Neural progenitor cell (in vitro differentiated cells): ENCODE data around the gene FANCD2OS. TPM values are rescaled to one million over a fixed set of nuclear protein-coding genes. Genes with fewer than 3 reads are reported as not detected.
"Not testable (repeated sequence)": the region's sequence is repeated elsewhere in the genome, so short reads cannot be mapped to it uniquely, and the experiment has no call there.

ENCODE experiments used
- DNase-seq: peaks from one replicate; pipeline ENCODE4 v3.0.0-alpha.2; 2016; ENCODE audit warnings: low spot score
- H2AFZ ChIP-seq: fragments of 200-600 bp; sonication (generic); replicated peaks from 2 replicates; pipeline ENCODE4 v1.6.1; 2016; ENCODE audit warnings: antibody characterized with exemption
- H3F3A ChIP-seq: fragments of 200-600 bp; sonication (generic); 2 replicates; pipeline ENCODE4 v1.6.1; 2016; ENCODE audit warnings: antibody characterized with exemption, low read depth
- H3K27ac ChIP-seq: fragments of 200-600 bp; sonication (generic); 2 replicates; pipeline ENCODE4 v1.5.1; 2016; ENCODE audit warnings: mild to moderate bottlenecking
- H3K27me3 ChIP-seq: fragments of 200-600 bp; sonication (generic); 2 replicates; pipeline ENCODE4 v1.6.1; 2016; ENCODE audit warnings: mild to moderate bottlenecking, moderate library complexity
- H3K36me3 ChIP-seq: fragments of 200-600 bp; sonication (generic); 2 replicates; pipeline ENCODE4 v1.5.1; 2016
- H3K4me1 ChIP-seq: fragments of 200-600 bp; sonication (generic); 2 replicates; pipeline ENCODE4 v1.6.1; 2016; ENCODE audit warnings: mixed run types
- H3K4me2 ChIP-seq: fragments of 200-600 bp; sonication (generic); 2 replicates; pipeline ENCODE4 v1.6.1; 2016
- H3K4me3 ChIP-seq: fragments of 200-600 bp; sonication (generic); 2 replicates; pipeline ENCODE4 v1.5.1; 2016
- H3K79me2 ChIP-seq: fragments of 200-600 bp; sonication (generic); 2 replicates; pipeline ENCODE4 v1.6.1; 2016; ENCODE audit warnings: low read depth
- H3K9ac ChIP-seq: fragments of 200-600 bp; sonication (generic); 2 replicates; pipeline ENCODE4 v1.6.1; 2016
- H3K9me3 ChIP-seq: fragments of 200-600 bp; sonication (generic); 2 replicates; pipeline ENCODE4 v1.5.1; 2016; ENCODE audit warnings: low read depth
- H4K20me1 ChIP-seq: fragments of 200-600 bp; sonication (generic); 2 replicates; pipeline ENCODE4 v1.6.1; 2016; ENCODE audit warnings: low read depth
- H3K27ac Mint-ChIP-seq: 3 replicates; pipeline ENCODE4 v1.8.0; 2021; ENCODE audit warnings: mixed read lengths
- H3K27me3 Mint-ChIP-seq: 2 replicates; pipeline ENCODE4 v1.8.0; 2022; ENCODE audit warnings: low read depth, mild to moderate bottlenecking, inconsistent platforms, moderate library complexity, mixed read lengths; ENCODE audit not compliant: insufficient read depth
- H3K36me3 Mint-ChIP-seq: 3 replicates; pipeline ENCODE4 v1.8.0; 2021; ENCODE audit warnings: mixed read lengths
- H3K4me1 Mint-ChIP-seq: 3 replicates; pipeline ENCODE4 v1.8.0; 2021; ENCODE audit warnings: mixed read lengths
- H3K4me3 Mint-ChIP-seq: 3 replicates; pipeline ENCODE4 v1.8.0; 2021; ENCODE audit warnings: mild to moderate bottlenecking, moderate library complexity, mixed read lengths
- H3K9me3 Mint-ChIP-seq: 3 replicates; pipeline ENCODE4 v1.8.0; 2020; ENCODE audit warnings: mixed read lengths
- CTCF ChIP-seq: fragments of 200-600 bp; sonication (generic); IDR thresholded peaks from 2 replicates; pipeline ENCODE4 v1.5.1; 2017; ENCODE audit warnings: antibody characterized with exemption, mild to moderate bottlenecking
- EZH2 ChIP-seq: fragments of 200-600 bp; sonication (generic); IDR thresholded peaks from 2 replicates; pipeline ENCODE4 v1.6.1; 2017; ENCODE audit warnings: antibody characterized with exemption, mild to moderate bottlenecking, moderate library complexity
- EZH2phosphoT487 ChIP-seq: fragments of 200-600 bp; sonication (generic); IDR thresholded peaks from 2 replicates; pipeline ENCODE4 v1.6.1; 2017; ENCODE audit warnings: antibody characterized with exemption
- total RNA-seq: library from RNA; depleted of rRNA; stranded (reverse); fragments of >200 nt; gene quantifications from 2 replicates; pipeline ENCODE4 v1.2.3, GENCODE V29; 2015; ENCODE audit warnings: low replicate concordance

Gene FANCD2OS
- total RNA-seq, 1 donor from 2014 or later, result not detected

GRCh38 chr3:10137178-10137577, 29.1 kb upstream of the FANCD2OS start:
- no peak overlapping the region for H3K4me2 ChIP-seq
- TF ChIP-seq CTCF, result no peak
- no peak for TF ChIP-seq EZH2
- TF ChIP-seq EZH2phosphoT487, result no peak
- H4K20me1 ChIP-seq, result no peaks in the 10 kb centered on the region
- Mint-ChIP-seq H3K27me3 (peaks cover 5% of the 10 kb centered on the region), H3K36me3 (no peaks in the 10 kb centered on the region), H3K4me3 (no peak overlapping the region), H3K9me3 (no peaks in the 10 kb centered on the region), H3K4me1 (no peaks in the 10 kb centered on the region), H3K27ac (no peak overlapping the region)
- no peaks in the 10 kb centered on the region for H3K9me3 ChIP-seq
- DNase-seq, result no peak
- no peak overlapping the region for H2AFZ ChIP-seq
- H3F3A ChIP-seq, result no peaks in the 10 kb centered on the region
- H3K79me2 ChIP-seq, result peaks cover 5% of the 10 kb centered on the region
- no peaks in the 10 kb centered on the region for H3K27me3 ChIP-seq
- no peaks in the 10 kb centered on the region for H3K4me1 ChIP-seq
- H3K36me3 ChIP-seq, result no peaks in the 10 kb centered on the region
- H3K27ac ChIP-seq, result no peak overlapping the region
- no peak overlapping the region for H3K4me3 ChIP-seq
- H3K9ac ChIP-seq, result no peak overlapping the region

- no peaks in the 10 kb centered on the region for H3K27me3 ChIP-seq
- H3K4me1 ChIP-seq, result no peaks in the 10 kb centered on the region
- Mint-ChIP-seq H3K36me3 (no peaks in the 10 kb centered on the region), H3K27ac (no peak overlapping the region), H3K9me3 (no peaks in the 10 kb centered on the region), H3K4me3 (no peak overlapping the region), H3K27me3 (peaks cover 5% of the 10 kb centered on the region), H3K4me1 (no peaks in the 10 kb centered on the region)
- no peak for TF ChIP-seq EZH2
- TF ChIP-seq CTCF, result no peak
- no peak for TF ChIP-seq EZH2phosphoT487
- H3K27ac ChIP-seq, result no peak overlapping the region
- H3K9me3 ChIP-seq, result no peaks in the 10 kb centered on the region
- H4K20me1 ChIP-seq, result no peaks in the 10 kb centered on the region
- DNase-seq, result no peak
- no peak overlapping the region for H3K9ac ChIP-seq
- H3K4me2 ChIP-seq, result no peak overlapping the region
- H3K79me2 ChIP-seq, result no peaks in the 10 kb centered on the region
- no peak overlapping the region for H3K4me3 ChIP-seq
- no peaks in the 10 kb centered on the region for H3F3A ChIP-seq
- no peaks in the 10 kb centered on the region for H3K36me3 ChIP-seq
- H2AFZ ChIP-seq, result no peak overlapping the region
These were observed 28.5 kb upstream of the FANCD2OS start for GRCh38 chr3:10136426-10137005.

GRCh38 chr3:10135872-10136271, 27.8 kb upstream of the FANCD2OS start:
- H3K4me2 ChIP-seq, H3K36me3 Mint-ChIP-seq, H3K36me3 ChIP-seq, H3K79me2 ChIP-seq, H3K9me3 Mint-ChIP-seq, H4K20me1 ChIP-seq, H3K27me3 ChIP-seq, DNase-seq, H3K9me3 ChIP-seq, H3K9ac ChIP-seq, H3K4me3 ChIP-seq, H3K4me1 Mint-ChIP-seq, H3K27me3 Mint-ChIP-seq, H2AFZ ChIP-seq, H3K4me1 ChIP-seq, H3K4me3 Mint-ChIP-seq, H3K27ac ChIP-seq, H3F3A ChIP-seq, H3K27ac Mint-ChIP-seq: not testable (repeated sequence)

GRCh38 chr3:10122724-10123123, 14.7 kb upstream of the FANCD2OS start:
- Mint-ChIP-seq H3K4me3 (no peak overlapping the region), H3K9me3 (no peaks in the 10 kb centered on the region), H3K4me1 (peaks cover 2% of the 10 kb centered on the region), H3K27me3 (peaks cover 2% of the 10 kb centered on the region), H3K27ac (no peak overlapping the region), H3K36me3 (peaks cover 26% of the 10 kb centered on the region)
- TF ChIP-seq CTCF, result no peak
- TF ChIP-seq EZH2, result no peak
- TF ChIP-seq EZH2phosphoT487, result no peak
- Histone ChIP-seq H3K9me3 (no peaks in the 10 kb centered on the region), H4K20me1 (peaks cover 26% of the 10 kb centered on the region), H3K4me3 (no peak overlapping the region), H3K27me3 (no peaks in the 10 kb centered on the region), H3K36me3 (no peaks in the 10 kb centered on the region), H3F3A (no peaks in the 10 kb centered on the region), H3K27ac (no peak overlapping the region), H3K4me1 (no peaks in the 10 kb centered on the region), H3K79me2 (peaks cover 56% of the 10 kb centered on the region), H2AFZ (no peak overlapping the region), H3K4me2 (no peak overlapping the region), H3K9ac (no peak overlapping the region)
- no peak for DNase-seq
